ENCODE measurements around the gene ZSCAN31.
A peak's percentile ranks its signal among the peaks of the same experiment; 100 is the strongest.

Gene ZSCAN31

DNA sequence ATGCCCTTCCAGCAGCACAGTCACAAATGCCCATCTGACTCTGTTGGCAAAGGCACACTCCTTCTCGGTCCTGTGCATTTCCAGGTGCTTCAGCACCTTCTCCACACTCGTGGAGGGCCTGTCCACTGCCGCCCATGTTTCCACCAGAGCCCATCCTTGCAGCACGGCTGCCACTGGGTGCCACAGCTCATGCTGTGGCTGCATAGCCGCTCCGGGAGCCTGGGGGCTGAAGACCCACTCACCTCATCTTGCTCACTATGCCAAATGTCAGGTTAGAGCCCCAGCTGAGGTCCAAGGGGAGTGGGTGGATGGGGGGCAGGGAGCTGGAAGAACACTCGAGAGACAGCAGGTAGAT lies 20.7 kb upstream of the ZSCAN31 start:
- TF ChIP-seq, protein P1, sequence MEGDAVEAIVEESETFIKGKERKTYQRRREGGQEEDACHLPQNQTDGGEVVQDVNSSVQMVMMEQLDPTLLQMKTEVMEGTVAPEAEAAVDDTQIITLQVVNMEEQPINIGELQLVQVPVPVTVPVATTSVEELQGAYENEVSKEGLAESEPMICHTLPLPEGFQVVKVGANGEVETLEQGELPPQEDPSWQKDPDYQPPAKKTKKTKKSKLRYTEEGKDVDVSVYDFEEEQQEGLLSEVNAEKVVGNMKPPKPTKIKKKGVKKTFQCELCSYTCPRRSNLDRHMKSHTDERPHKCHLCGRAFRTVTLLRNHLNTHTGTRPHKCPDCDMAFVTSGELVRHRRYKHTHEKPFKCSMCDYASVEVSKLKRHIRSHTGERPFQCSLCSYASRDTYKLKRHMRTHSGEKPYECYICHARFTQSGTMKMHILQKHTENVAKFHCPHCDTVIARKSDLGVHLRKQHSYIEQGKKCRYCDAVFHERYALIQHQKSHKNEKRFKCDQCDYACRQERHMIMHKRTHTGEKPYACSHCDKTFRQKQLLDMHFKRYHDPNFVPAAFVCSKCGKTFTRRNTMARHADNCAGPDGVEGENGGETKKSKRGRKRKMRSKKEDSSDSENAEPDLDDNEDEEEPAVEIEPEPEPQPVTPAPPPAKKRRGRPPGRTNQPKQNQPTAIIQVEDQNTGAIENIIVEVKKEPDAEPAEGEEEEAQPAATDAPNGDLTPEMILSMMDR (IDR thresholded peaks at IDR 0.05): no peak
- TF ChIP-seq ZFX (IDR thresholded peaks at IDR 0.05; ENCODE audit: borderline replicate concordance): no peak
- H3K27ac ChIP-seq: peak overlapping the region; percentile 75

DNA sequence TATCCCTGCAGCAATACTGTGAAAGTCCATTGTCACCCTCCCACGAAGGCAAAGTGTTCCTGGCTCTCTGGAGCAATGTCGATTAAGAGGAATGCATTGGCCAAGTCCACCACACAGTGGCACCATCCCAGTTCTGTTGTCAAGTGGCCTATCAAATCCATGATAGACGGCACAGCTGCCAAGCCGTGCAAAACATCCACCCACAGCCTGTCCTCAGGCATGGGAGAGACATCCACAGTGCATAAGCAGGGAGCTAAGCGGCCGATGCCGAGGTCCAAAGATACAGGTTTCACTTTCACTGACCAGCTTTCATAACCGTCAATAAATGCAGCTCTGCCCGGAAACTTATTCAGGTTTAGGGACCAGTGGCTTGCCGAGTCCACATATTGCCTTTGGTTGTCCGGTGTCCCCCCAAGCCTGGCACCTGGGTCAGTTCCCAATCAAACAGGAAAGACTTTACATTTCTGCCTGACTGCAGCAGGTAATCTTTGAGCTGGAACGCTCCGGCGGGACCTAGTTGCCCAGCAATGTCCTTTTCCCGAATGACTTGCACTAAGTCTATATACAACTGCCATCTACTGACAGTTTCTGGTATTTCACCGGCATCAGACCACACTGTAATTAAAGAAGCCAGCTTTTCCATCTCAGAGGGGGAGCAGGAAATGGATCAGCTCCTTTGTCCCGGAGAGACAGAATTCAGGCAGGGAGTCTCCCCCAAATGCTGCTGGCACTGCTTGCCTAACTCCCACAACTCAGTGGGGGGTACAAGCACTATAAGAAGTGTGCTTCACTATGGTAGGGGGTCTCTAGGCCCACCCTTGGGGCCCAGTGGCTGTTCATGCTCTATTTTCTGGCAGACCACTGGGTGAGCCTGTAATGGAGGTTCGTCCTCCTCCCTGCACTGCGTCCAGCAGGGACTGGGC lies 20.1 kb upstream of the ZSCAN31 start:
- TF ChIP-seq, protein P1 (IDR thresholded peaks at IDR 0.05): peak; percentile 80
- TF ChIP-seq ZFX (IDR thresholded peaks at IDR 0.05; ENCODE audit: borderline replicate concordance): no peak
- peak overlapping the region; percentile 75 for H3K27ac ChIP-seq

DNA sequence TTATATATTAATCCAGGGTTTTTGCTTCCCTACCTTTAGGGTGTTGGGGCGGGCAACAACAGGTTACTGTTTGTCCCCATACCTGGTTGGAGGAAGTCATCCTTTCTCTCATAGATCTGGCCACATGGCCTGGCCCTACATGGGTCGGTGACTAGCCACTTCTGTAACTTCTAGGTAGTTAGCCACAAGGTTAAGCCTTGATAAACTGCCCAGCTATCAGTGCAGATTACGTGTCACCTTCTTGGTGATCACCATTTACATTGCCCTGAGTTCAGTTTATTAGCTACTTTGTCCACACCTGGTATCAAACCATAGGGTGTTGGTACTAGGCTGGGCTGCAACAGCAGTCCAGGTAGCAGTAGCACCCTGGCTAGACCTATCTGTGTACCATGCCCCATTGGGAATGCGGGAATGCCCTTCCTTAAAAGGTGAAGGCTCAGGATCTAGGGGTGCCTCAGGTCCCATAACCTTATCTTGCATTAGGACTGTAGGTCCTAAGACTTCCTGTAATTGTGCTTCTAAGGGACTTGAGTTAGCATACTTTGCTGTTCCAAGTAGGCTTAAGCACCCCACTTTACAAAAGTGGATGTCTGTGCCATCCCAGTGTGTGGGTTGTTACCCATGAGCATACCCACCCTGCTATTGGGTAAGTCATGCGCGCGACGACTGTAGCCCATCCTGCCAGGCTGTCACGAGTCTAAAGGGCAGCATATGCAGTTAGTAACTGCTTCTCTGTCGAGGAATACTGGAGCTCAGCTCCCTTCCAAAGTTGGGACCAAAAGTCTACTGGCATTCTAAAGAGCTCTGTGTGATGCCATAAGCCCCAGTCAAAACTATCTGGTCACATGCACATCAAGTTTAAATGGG lies 19.0 kb upstream of the ZSCAN31 start:
- no peak for TF ChIP-seq ZFX (IDR thresholded peaks at IDR 0.05; ENCODE audit: borderline replicate concordance)
- TF ChIP-seq, protein P1 (IDR thresholded peaks at IDR 0.05): no peak
- peak overlapping the region; percentile 75 for H3K27ac ChIP-seq

DNA sequence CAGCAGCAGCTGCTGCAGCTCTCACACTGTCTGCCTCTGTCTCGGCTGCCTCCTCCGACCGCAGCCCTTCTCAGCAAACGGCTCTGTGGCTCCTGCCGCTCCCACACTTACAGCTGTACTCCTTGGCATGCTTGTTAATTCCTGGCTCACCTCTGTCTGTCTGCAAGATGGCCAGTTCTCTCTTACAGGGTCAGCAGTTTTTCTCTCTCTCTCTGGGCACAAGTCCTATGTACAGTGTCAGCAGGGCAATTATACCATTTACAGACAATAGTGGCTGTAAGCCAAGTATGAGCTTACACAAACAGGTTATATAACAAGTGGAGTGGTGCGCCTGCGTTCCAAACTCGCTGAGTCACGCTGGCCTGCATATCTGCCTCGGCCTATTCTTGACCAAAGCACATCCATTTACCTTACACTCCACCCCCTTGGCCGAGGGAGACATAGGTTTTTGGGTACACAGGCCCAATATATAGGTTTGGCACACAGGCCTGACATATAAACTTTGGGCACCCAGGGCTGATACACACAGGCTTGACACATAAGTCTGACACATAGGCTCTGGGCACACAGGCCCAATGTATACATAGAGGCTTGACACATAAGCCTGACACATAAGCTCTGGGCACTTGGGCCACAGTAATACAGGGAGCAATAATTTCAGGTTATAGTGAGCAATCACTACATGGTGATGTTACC lies 18.2 kb upstream of the ZSCAN31 start:
- TF ChIP-seq ZFX (IDR thresholded peaks at IDR 0.05; ENCODE audit: borderline replicate concordance): no peak
- TF ChIP-seq, protein P1 (IDR thresholded peaks at IDR 0.05): no peak
- peak overlapping the region; percentile 54 for H3K27ac ChIP-seq

DNA sequence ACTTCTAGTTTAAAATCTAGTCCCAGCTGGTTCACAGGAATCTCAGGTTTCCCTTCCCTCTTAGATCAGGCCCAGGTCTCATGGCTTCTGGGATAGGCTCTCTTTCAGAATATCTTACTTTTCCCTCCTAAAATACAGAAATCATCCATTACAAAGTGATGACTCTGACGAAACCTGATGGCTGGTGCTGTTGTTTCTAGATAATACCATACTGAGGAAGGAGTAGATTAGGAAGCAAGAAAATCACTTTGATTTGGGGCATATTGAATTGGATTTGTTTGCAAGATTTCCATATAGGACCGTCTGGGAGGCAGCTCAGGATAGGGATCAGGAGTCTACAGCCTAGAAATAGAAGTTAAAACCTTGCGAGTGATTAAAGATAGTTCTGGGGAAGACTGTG lies 17.4 kb upstream of the ZSCAN31 start:
- TF ChIP-seq ZFX (IDR thresholded peaks at IDR 0.05; ENCODE audit: borderline replicate concordance): no peak
- TF ChIP-seq, protein P1 (IDR thresholded peaks at IDR 0.05): no peak
- H3K27ac ChIP-seq: peak overlapping the region; percentile 54

DNA sequence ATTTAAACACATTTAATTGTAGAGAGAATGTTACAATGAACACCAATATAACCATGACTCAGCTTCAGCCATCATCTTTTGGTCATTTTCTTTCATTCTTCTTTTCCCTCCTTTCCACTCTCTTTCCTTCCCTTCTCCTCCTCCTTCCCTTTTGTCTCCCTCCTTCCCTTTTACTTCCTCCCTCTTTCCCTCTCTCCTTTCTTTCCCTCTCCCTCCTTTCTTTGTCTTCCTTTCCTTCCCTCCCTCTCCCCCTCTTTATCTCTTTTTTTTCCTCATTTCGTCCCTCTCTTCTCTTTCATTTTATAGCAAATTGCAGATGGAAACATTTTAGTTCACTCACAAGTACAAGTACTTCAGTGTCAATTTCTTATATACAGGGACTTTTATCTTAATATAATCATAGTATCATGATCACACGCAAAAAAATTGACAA lies 15.6 kb upstream of the ZSCAN31 start:
- no peak for TF ChIP-seq ZFX (IDR thresholded peaks at IDR 0.05; ENCODE audit: borderline replicate concordance)
- TF ChIP-seq, protein P1 (IDR thresholded peaks at IDR 0.05): no peak
- no peak overlapping the region for H3K27ac ChIP-seq
